Nephron (organoid): ENCODE data around the gene CRTAC1.

Source experiments
- H3K27ac Mint-ChIP-seq, 3 experiments: 2 replicates each; pipeline ENCODE4 v1.8.0; 2020; ENCODE audit warnings: mixed read lengths in 3 of 3, mild to moderate bottlenecking in 2 of 3, moderate library complexity in 1 of 3
- H3K27me3 Mint-ChIP-seq: 2 replicates; pipeline ENCODE4 v1.8.0; 2021; ENCODE audit warnings: low read depth, mild to moderate bottlenecking, moderate library complexity, mixed read lengths
- H3K36me3 Mint-ChIP-seq: 2 replicates; pipeline ENCODE4 v1.8.0; 2020; ENCODE audit warnings: low read depth, mixed read lengths
- H3K4me1 Mint-ChIP-seq: 2 replicates; pipeline ENCODE4 v1.8.0; 2020; ENCODE audit warnings: mixed read lengths
- H3K4me3 Mint-ChIP-seq, 3 experiments: 2 replicates each; pipeline ENCODE4 v1.8.0; 2020; ENCODE audit warnings: mild to moderate bottlenecking in 3 of 3, mixed read lengths in 3 of 3, moderate library complexity in 2 of 3
- H3K9me3 Mint-ChIP-seq: 2 replicates; pipeline ENCODE4 v1.8.0; 2020; ENCODE audit warnings: mixed read lengths
- CTCF ChIP-seq, 3 experiments: fragments of 200-600 bp; sonication (generic); IDR thresholded peaks; one replicate each; pipeline ENCODE4 v1.5.0; 2021; ENCODE audit warnings: antibody characterized with exemption in 3 of 3; ENCODE audit not compliant: unreplicated experiment in 3 of 3

Gene CRTAC1

DNA sequence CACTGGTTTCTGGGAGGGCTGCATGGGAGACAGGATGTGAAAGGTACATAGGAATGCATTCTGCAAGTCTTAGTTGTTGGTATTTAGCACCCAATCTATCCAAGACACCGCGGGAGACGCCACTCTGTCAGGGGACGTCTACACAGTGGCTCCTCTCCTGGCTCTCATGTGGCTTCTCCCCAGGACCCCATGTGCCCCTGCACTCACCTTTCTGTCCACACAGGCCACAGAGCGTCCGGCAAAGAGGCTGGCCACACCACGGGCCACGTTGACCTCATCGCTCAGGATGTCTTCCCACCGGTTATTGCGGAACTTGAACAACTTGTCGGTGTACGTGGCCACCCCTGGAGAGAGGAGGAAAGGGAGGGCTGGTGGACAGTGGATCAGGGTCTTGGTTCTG lies 107.4 kb downstream of the CRTAC1 start:
- no peak overlapping the region for H3K27ac Mint-ChIP-seq
- H3K4me3 Mint-ChIP-seq, result no peak overlapping the region
- no peaks in the 10 kb centered on the region for H3K36me3 Mint-ChIP-seq
- H3K9me3 Mint-ChIP-seq, result no peaks in the 10 kb centered on the region
- no peak for TF ChIP-seq CTCF (IDR thresholded peaks at IDR 0.05; ENCODE audit: unreplicated experiment in 3 of 3)
- peaks cover 44% of the 10 kb centered on the region for H3K27me3 Mint-ChIP-seq
- no peaks in the 10 kb centered on the region for H3K4me1 Mint-ChIP-seq

- no peaks in the 10 kb centered on the region for H3K9me3 Mint-ChIP-seq
- no peak overlapping the region for H3K4me3 Mint-ChIP-seq
- no peak overlapping the region for H3K27ac Mint-ChIP-seq
- no peaks in the 10 kb centered on the region for H3K36me3 Mint-ChIP-seq
- H3K4me1 Mint-ChIP-seq, result no peaks in the 10 kb centered on the region
- H3K27me3 Mint-ChIP-seq, result peaks cover 45% of the 10 kb centered on the region
- no peak for TF ChIP-seq CTCF (IDR thresholded peaks at IDR 0.05; ENCODE audit: unreplicated experiment in 3 of 3)
These were observed 108.2 kb downstream of the CRTAC1 start for GRCh38 chr10:97922022-97922758.

DNA sequence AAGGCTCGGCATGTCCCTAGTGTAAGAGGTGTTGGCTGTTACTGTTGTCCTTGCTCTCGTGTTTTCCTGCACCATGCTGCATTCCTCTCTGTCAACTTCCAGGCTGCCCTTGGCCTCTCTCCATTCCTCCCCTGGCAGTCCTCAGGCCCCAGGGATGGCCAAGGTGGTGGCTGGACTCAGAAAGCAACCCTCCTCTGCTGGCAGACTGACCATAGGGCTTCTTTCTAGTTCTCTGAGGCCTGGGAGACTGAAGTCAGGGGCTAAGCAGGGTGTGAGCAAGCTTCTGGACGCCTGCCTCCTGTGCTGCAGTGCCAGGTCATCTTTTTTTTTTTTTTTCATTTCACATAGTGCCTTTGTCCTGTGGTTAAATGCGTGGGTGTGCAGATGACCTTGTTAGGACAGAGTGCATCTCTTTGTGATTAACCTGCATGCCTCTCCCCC lies 108.8 kb downstream of the CRTAC1 start:
- H3K4me3 Mint-ChIP-seq, result no peak overlapping the region
- peaks cover 50% of the 10 kb centered on the region for H3K27me3 Mint-ChIP-seq
- H3K9me3 Mint-ChIP-seq, result no peaks in the 10 kb centered on the region
- no peak for TF ChIP-seq CTCF (IDR thresholded peaks at IDR 0.05; ENCODE audit: unreplicated experiment in 3 of 3)
- no peak overlapping the region for H3K27ac Mint-ChIP-seq
- no peaks in the 10 kb centered on the region for H3K36me3 Mint-ChIP-seq
- H3K4me1 Mint-ChIP-seq, result no peaks in the 10 kb centered on the region

- Mint-ChIP-seq H3K4me1 (no peaks in the 10 kb centered on the region), H3K27me3 (peaks cover 57% of the 10 kb centered on the region), H3K27ac (no peak overlapping the region), H3K9me3 (no peaks in the 10 kb centered on the region), H3K36me3 (no peaks in the 10 kb centered on the region), H3K4me3 (no peak overlapping the region)
- no peak for TF ChIP-seq CTCF (IDR thresholded peaks at IDR 0.05; ENCODE audit: unreplicated experiment in 3 of 3)
These were observed 109.6 kb downstream of the CRTAC1 start for GRCh38 chr10:97920865-97921264.

DNA sequence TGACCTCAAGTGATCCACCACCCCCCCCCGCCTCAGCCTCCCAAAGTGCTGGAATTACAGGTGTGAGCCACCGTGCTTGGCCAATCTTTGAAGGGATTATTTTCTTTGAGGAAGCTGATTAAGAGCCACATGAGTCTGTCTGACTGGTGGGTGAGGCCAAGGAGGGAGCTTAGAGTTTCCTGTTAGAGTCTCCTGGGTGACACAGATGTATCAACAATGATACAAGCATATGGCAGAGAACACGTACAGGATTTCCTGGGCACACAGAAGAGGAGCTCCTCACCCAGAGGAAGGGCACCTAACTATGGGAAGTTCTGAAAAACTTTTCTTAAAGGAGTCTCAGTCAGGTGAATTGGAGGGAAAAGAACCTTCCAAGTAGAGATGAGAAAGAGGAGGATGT lies 111.4 kb downstream of the CRTAC1 start:
- Mint-ChIP-seq H3K4me3 (no peak overlapping the region), H3K36me3 (no peaks in the 10 kb centered on the region), H3K9me3 (no peaks in the 10 kb centered on the region), H3K27ac (no peak overlapping the region), H3K4me1 (no peaks in the 10 kb centered on the region), H3K27me3 (peaks cover 53% of the 10 kb centered on the region)
- TF ChIP-seq CTCF (IDR thresholded peaks at IDR 0.05; ENCODE audit: unreplicated experiment in 3 of 3), result no peak

DNA sequence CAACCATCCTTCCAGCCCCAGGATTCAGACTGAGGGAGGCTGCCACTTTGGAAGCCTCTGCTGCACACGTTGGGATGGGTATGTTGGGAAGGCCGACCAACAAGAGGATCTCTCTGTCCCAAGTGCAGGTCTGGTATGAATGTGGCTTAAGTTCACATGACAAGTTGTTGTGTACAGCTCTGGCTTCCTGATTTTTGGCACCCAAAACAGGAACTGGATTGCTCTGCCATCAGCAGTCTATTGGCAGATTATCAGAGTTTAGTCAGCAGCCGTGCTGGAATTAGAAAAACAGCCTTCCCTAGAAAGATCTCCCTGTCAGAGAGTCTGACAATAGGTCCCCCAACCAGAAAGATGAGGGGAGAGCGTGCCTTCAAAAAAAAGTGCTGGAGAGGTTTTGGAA lies 113.8 kb downstream of the CRTAC1 start:
- H3K4me3 Mint-ChIP-seq, result no peak overlapping the region
- H3K36me3 Mint-ChIP-seq, result no peaks in the 10 kb centered on the region
- H3K4me1 Mint-ChIP-seq, result no peaks in the 10 kb centered on the region
- no peak overlapping the region for H3K27ac Mint-ChIP-seq
- no peaks in the 10 kb centered on the region for H3K9me3 Mint-ChIP-seq
- H3K27me3 Mint-ChIP-seq, result peaks cover 63% of the 10 kb centered on the region
- no peak for TF ChIP-seq CTCF (IDR thresholded peaks at IDR 0.05; ENCODE audit: unreplicated experiment in 3 of 3)
